PC-9 (cell line): ENCODE measurements around the gene CYP2E1. TPM values are rescaled to one million over a fixed set of nuclear protein-coding genes. Genes with fewer than 3 reads are reported as not detected.
"Not testable (repeated sequence)": the region's sequence is repeated elsewhere in the genome, so short reads cannot be mapped to it uniquely, and the experiment has no call there.

Source experiments
- BruUV-seq: library from RNA; stranded (reverse); fragments of 400-500 nt; replicated peaks from 2 replicates; lab custom pipeline; 2021; lab: Mats Ljungman, UMichigan
- CTCF ChIA-PET: fragments of 300-600 bp; sonication (Branson Sonifier 250); formaldehyde crosslinking; loops from one replicate; lab custom pipeline; 2022; ENCODE audit warnings: antibody characterized with exemption; lab: Charles Lee
- POLR2A ChIA-PET: fragments of 300-600 bp; sonication (Branson Sonifier 250); formaldehyde crosslinking; loops from one replicate; lab custom pipeline; 2022; ENCODE audit warnings: antibody characterized with exemption; ENCODE audit not compliant: unreplicated experiment; lab: Charles Lee
- DNase-seq, 2 experiments: peaks; one replicate each; pipeline versions ENCODE4 v3.0.0 to v3.0.0-alpha.2; 2015 to 2022; ENCODE audit warnings: mixed read lengths in 1 of 2
- H2AFZ ChIP-seq: fragments of 200-600 bp; sonication (generic); 2 replicates; pipeline ENCODE4 v1.8.1; 2017; ENCODE audit warnings: antibody characterized with exemption
- H3F3A ChIP-seq: fragments of 200-600 bp; sonication (generic); 2 replicates; pipeline ENCODE4 v1.8.1; 2017; ENCODE audit warnings: antibody characterized with exemption, mild to moderate bottlenecking, low read depth; ENCODE audit not compliant: insufficient read depth
- H3K27ac ChIP-seq: fragments of 200-600 bp; sonication (generic); 2 replicates; pipeline ENCODE4 v1.6.1; 2016; ENCODE audit warnings: mixed run types
- H3K27me3 ChIP-seq: fragments of 200-600 bp; sonication (generic); 2 replicates; pipeline ENCODE4 v1.6.1; 2016; ENCODE audit warnings: low read depth, mixed run types; ENCODE audit not compliant: insufficient read depth
- H3K36me3 ChIP-seq: fragments of 200-600 bp; sonication (generic); 2 replicates; pipeline ENCODE4 v1.6.1; 2016; ENCODE audit warnings: low read depth, mixed run types
- H3K4me1 ChIP-seq: fragments of 200-600 bp; sonication (generic); replicated peaks from 2 replicates; pipeline ENCODE4 v1.6.1; 2016; ENCODE audit warnings: mixed run types; ENCODE audit not compliant: insufficient read depth
- H3K4me2 ChIP-seq: fragments of 200-600 bp; sonication (generic); 2 replicates; pipeline ENCODE4 v1.6.1; 2017; ENCODE audit warnings: mixed run types
- H3K4me3 ChIP-seq: fragments of 200-600 bp; sonication (generic); 2 replicates; pipeline ENCODE4 v1.6.1; 2016; ENCODE audit warnings: mixed run types
- H3K79me2 ChIP-seq: fragments of 200-600 bp; sonication (generic); 2 replicates; pipeline ENCODE4 v1.6.1; 2017; ENCODE audit warnings: low read depth, mixed run types
- H3K9me2 ChIP-seq: fragments of 200-600 bp; sonication (generic); 2 replicates; pipeline ENCODE4 v1.8.1; 2017; ENCODE audit warnings: mild to moderate bottlenecking; ENCODE audit not compliant: insufficient read depth
- H3K9me3 ChIP-seq: fragments of 200-600 bp; sonication (generic); 2 replicates; pipeline ENCODE4 v1.8.1; 2016; ENCODE audit warnings: low read depth; ENCODE audit not compliant: insufficient read depth
- H4K20me1 ChIP-seq: fragments of 200-600 bp; sonication (generic); 2 replicates; pipeline ENCODE4 v1.8.1; 2017; ENCODE audit not compliant: insufficient read depth
- EZH2 ChIP-seq: fragments of 200-600 bp; sonication (generic); IDR thresholded peaks from 2 replicates; pipeline ENCODE4 v1.8.0; 2017; ENCODE audit warnings: antibody characterized with exemption, low read depth
- intact Hi-C: fragments of 100-400 bp; cut with micrococcal nuclease; formaldehyde crosslinking; loops from one replicate; pipeline ENCODE4 v1.10.0; 2022; ENCODE audit not compliant: unreplicated experiment
- total RNA-seq: library from RNA; stranded (reverse); gene quantifications from 2 replicates; pipeline ENCODE4 v1.2.3, GENCODE V29; 2021
- TF ChIP-seq, protein P1 (sequence below): fragments of 200-600 bp; sonication (generic); conservative IDR thresholded peaks from 2 replicates; pipeline ENCODE4 v1.6.1; 2017; ENCODE audit warnings: mixed run types, antibody characterized with exemption, mild to moderate bottlenecking, moderate library complexity

The CYP2E1 gene
- total RNA-seq, 1 experiment from 2014 or later, result 1.6 TPM

DNA sequence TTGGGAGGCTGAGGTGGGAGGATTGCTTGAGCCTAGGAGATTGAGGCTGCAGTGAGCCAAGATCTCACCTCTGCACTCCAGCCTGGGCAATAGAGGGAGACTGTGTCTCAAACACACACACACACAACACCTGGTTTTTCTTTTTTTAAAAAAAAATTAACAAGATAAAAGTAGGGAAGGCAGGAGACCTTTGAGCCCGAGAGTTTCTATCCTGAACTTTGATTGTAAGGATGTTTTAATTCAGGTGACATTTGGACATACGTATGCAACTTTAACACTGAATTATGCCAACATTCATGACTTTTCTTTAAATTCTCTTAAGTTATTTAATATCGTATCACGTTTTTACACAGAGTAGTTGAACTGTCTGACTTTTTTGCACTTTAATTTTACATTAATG lies 11.7 kb upstream of the CYP2E1 start:
- peaks cover 4% of the 10 kb centered on the region; the same call in 1 of the 2 replicates for H3K27me3 ChIP-seq
- H3K9me3 ChIP-seq, result no peaks in the 10 kb centered on the region
- no TSS peak for BruUV-seq
- no peaks in the 10 kb centered on the region for H4K20me1 ChIP-seq
- no peak overlapping the region for H3K4me3 ChIP-seq
- H3K27ac ChIP-seq, result no peak overlapping the region
- H3F3A ChIP-seq, result no peaks in the 10 kb centered on the region
- H3K36me3 ChIP-seq, result no peaks in the 10 kb centered on the region
- intact Hi-C loops, result no loop called here
- H3K4me1 ChIP-seq, result no peaks in the 10 kb centered on the region
- no peak for DNase-seq
- H3K9me2 ChIP-seq, result no peaks in the 10 kb centered on the region
- H2AFZ ChIP-seq, result no peak overlapping the region
- TF ChIP-seq, protein P1, sequence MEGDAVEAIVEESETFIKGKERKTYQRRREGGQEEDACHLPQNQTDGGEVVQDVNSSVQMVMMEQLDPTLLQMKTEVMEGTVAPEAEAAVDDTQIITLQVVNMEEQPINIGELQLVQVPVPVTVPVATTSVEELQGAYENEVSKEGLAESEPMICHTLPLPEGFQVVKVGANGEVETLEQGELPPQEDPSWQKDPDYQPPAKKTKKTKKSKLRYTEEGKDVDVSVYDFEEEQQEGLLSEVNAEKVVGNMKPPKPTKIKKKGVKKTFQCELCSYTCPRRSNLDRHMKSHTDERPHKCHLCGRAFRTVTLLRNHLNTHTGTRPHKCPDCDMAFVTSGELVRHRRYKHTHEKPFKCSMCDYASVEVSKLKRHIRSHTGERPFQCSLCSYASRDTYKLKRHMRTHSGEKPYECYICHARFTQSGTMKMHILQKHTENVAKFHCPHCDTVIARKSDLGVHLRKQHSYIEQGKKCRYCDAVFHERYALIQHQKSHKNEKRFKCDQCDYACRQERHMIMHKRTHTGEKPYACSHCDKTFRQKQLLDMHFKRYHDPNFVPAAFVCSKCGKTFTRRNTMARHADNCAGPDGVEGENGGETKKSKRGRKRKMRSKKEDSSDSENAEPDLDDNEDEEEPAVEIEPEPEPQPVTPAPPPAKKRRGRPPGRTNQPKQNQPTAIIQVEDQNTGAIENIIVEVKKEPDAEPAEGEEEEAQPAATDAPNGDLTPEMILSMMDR, result no peak
- no peak for TF ChIP-seq EZH2
- no peak overlapping the region for H3K4me2 ChIP-seq
- POLR2A ChIA-PET, result no interaction called here
- CTCF ChIA-PET, result no interaction called here
- no peaks in the 10 kb centered on the region for H3K79me2 ChIP-seq

- no peak overlapping the region for H2AFZ ChIP-seq
- H3K9me3 ChIP-seq, result no peaks in the 10 kb centered on the region
- CTCF ChIA-PET, result no interaction called here
- POLR2A ChIA-PET, result no interaction called here
- no peak for DNase-seq
- intact Hi-C loops, result no loop called here
- TF ChIP-seq, protein P1, result no peak
- no peak for TF ChIP-seq EZH2
- H3F3A ChIP-seq, result no peaks in the 10 kb centered on the region
- H3K36me3 ChIP-seq, result no peaks in the 10 kb centered on the region
- no peaks in the 10 kb centered on the region for H3K79me2 ChIP-seq
- H3K27me3 ChIP-seq, result peaks cover 4% of the 10 kb centered on the region; the same call in 1 of the 2 replicates
- H3K4me2 ChIP-seq, result no peak overlapping the region
- no peaks in the 10 kb centered on the region for H3K9me2 ChIP-seq
- no peak overlapping the region for H3K27ac ChIP-seq
- no peaks in the 10 kb centered on the region for H3K4me1 ChIP-seq
- H3K4me3 ChIP-seq, result no peak overlapping the region
- H4K20me1 ChIP-seq, result no peaks in the 10 kb centered on the region
- BruUV-seq, result no TSS peak
These were observed 11.1 kb upstream of the CYP2E1 start for GRCh38 chr10:133516057-133516456.

DNA sequence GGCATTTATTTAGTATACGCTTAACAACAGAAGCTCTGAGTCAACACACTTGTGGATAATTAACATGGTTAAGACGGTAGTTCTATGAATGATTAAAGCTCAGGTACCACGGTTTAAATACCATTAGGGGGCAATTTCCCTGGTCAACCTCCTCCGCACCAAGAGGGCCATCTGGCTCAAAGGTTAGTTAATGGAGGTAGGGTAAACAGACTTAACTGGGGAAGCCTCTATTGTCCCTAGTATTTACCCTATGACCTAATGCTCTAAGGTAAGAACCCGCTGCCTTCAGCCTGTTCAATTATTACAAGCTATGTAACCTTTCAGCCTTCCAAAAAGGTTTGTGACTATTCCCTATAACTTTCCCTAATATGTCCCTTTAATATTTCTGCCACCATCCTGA lies 8.6 kb upstream of the CYP2E1 start:
- H3K36me3 ChIP-seq, CTCF ChIA-PET, DNase-seq, H3K4me2 ChIP-seq, BruUV-seq, H3K9me3 ChIP-seq, H3F3A ChIP-seq, H3K9me2 ChIP-seq, H3K27me3 ChIP-seq, H3K79me2 ChIP-seq, H3K4me1 ChIP-seq, H4K20me1 ChIP-seq, H3K4me3 ChIP-seq, H2AFZ ChIP-seq, POLR2A ChIA-PET, H3K27ac ChIP-seq, intact Hi-C loops: not testable (repeated sequence)

DNA sequence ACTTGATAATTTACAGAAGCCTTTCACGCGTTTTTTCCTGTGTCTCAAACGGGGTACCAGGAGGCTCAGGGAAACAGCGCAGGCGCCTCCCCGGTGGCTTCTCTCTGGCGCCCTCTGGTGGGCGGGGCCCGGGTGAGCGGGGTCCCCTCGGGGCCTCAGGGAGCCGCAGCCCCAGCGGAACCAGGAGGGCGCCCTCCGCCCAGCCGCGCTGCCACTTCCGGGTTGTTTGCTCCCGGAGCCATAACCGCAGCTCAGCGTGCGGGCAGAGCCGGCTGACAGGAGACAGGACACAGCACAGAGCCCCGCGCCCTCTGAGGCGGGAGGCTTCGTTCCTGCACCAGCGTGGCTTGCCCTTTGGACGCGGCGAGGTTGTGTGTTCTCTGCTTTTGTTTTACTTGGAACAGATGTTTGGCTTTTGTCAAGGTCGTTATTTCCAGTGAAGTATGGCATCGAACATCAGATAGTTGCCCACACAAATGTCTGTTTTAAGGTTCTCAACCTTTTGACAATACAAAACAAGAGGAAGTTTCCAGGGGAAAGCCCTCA lies 6.9 kb upstream of the CYP2E1 start:
- intact Hi-C loops, result loop anchor here (5.0 to 10.0 kb wide), 3 partner anchors 83 to 195 kb away; partner anchors contain the start of genes ECHS1 and PAOX

More for the DNA sequence above, 6.9 kb upstream of the CYP2E1 start:
- no peak for TF ChIP-seq EZH2
- TF ChIP-seq, protein P1, result peak; percentile 64
- 0 out of 2 replicates have a peak, but pooled peaks cover 4% of the 10 kb centered on the region for H3K4me1 ChIP-seq
- POLR2A ChIA-PET, result no interaction called here
- no peaks in the 10 kb centered on the region for H3K36me3 ChIP-seq
- no peaks in the 10 kb centered on the region for H3K27me3 ChIP-seq
- peak in 1 of 2 experiments; percentile 83 for DNase-seq
- H4K20me1 ChIP-seq, result no peaks in the 10 kb centered on the region
- CTCF ChIA-PET, result no interaction called here
- H3K4me3 ChIP-seq, result no peak overlapping the region; the same call in 1 of the 2 replicates
- no peaks in the 10 kb centered on the region for H3K79me2 ChIP-seq
- H3K4me2 ChIP-seq, result 0 out of 2 replicates have a peak overlapping the region, but pooled peaks have one; percentile 26
- H2AFZ ChIP-seq, result no peak overlapping the region
- H3K27ac ChIP-seq, result no peak overlapping the region
- H3F3A ChIP-seq, result no peaks in the 10 kb centered on the region
- H3K9me2 ChIP-seq, result no peaks in the 10 kb centered on the region
- BruUV-seq, result no TSS peak
- H3K9me3 ChIP-seq, result no peaks in the 10 kb centered on the region
